ENCODE data around the gene GPC6.
"Not testable (repeated sequence)": the region's sequence is repeated elsewhere in the genome, so short reads cannot be mapped to it uniquely, and the experiment has no call there.

GPC6 gene

GRCh38 chr13:93226623-93227279, at the start of gene GPC6:
Gene GPC6, plus strand, starts transcription at chr13:93226807.
- DNase-seq (ENCODE audit: low read depth in 1 of 2, low spot score in 1 of 2), result no peak

DNA sequence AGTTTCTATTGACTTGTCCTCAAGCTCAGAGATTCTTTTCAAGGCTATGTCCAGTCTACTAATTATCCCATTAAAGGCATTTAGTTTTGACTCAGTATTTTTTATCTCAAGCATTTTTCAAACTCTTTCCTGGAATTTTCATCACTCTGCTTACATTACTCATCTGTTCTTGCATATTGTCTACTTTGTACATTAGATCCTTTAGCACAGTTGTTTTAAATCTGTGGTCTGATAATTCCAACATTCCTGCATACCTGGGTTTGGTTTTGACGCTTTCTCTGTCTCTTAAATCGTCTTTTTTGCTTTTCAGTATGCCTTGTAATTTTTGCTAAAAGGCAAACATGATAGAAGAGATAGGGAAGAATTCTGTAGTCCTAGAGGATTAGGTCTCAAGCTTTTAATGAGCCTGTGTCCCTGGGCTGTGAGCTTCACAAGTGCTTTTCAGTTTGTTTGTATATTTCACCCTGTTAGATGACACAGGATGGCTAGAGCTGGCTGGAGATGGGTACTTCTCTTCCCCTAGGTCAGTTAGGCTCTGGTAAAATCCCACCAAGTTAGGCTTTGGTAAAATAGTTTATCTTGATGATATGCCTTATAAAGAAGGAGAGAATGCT, 46.1 kb upstream of the GPC6 start:
- DNase-seq (ENCODE audit: low read depth in 1 of 2, low spot score in 1 of 2), result no peak

DNA sequence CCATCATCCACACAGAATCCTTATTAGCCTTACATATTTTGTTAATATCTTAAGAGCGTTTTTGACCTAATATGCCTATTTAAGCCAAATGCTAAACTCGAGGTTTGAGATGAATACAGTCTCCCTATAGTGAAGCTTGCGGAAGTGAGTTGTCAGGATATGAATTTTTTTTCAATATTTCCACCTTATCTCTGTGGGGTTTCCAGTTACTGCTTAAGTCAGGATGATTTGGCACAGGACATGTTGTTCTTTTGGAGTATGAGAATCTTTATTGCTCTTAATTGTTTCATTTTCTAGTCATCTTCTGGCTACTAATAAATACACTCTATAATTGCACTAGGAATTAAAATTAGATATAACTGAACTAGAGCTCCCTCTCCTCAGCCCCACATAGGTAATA, 44.2 kb upstream of the GPC6 start:
- DNase-seq (ENCODE audit: low read depth in 1 of 2, low spot score in 1 of 2), result no peak

- no peak for DNase-seq (ENCODE audit: low read depth in 1 of 2, low spot score in 1 of 2)
Observed at GRCh38 chr13:93183302-93183701, 43.3 kb upstream of the GPC6 start.

DNA sequence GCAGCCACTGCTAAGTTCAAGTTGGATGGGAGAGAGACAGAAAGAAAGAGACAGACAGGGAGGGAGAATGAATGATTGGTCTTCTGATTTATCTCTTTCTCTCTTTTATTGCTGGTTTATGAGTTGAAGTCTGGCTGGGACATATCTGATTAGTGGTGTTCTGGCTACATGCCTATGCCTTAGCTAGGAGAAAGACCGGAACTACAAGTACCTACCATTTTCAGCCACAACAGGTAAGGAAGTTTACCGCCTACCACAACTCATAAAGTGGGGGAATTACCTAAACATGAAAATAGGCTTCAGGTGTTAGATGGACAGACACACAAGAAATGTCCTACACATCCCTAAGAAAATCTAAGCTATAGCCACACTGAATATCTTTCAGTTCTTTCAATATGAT, 36.6 kb upstream of the GPC6 start:
- no peak for DNase-seq (ENCODE audit: low read depth in 1 of 2, low spot score in 1 of 2)

- DNase-seq (ENCODE audit: low read depth in 1 of 2, low spot score in 1 of 2), result no peak
Observed at GRCh38 chr13:93193682-93194081, 32.9 kb upstream of the GPC6 start.

DNA sequence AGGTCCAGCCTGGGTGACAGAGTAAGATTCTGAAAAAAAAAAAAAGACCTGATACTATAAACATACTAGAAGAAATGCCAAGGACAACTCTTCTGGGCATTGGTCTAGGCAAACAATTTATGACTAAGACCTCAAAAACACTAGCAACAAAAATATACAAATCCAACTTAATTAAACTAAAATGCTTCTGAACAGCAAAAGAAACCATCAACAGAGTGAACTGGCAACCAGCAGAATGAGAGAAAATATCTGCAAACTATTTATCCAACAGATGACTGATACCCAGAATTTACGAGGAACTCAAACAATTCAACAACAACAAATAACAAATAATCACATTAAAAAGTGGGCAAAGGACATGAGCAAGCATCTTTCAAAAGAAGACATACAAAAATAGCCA, 26.8 kb upstream of the GPC6 start:
- no peak for DNase-seq (ENCODE audit: low read depth in 1 of 2, low spot score in 1 of 2)

GRCh38 chr13:93200626-93201025, 26.0 kb upstream of the GPC6 start:
- no peak for DNase-seq (ENCODE audit: low read depth in 1 of 2, low spot score in 1 of 2)

- DNase-seq (ENCODE audit: low read depth in 1 of 2, low spot score in 1 of 2), result no peak
Observed at GRCh38 chr13:93201992-93202558, 24.5 kb upstream of the GPC6 start.

- DNase-seq (ENCODE audit: low read depth in 1 of 2, low spot score in 1 of 2), result not testable (repeated sequence)
Observed at GRCh38 chr13:93206778-93207392, 19.7 kb upstream of the GPC6 start.

DNA sequence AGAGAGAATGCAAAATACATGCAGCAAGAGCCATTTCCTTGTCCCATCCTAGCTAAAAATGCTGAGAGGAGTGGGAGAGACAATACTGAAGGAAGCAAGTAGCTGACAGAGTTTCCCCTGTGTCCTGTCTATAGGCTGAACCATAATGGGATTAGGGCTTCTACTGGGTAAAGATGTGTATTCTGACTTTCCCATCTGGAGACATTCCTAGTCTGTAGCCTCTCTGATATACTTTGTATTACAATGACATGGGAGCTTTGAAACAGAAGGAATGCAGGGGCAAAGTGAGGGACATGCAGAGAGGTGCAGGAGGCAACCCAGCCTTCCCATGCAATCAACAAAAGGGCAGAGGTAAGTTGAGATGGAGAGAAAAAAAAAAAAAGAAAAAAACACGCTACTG, 10.5 kb upstream of the GPC6 start:
- no peak for DNase-seq (ENCODE audit: low read depth in 1 of 2, low spot score in 1 of 2)

GRCh38 chr13:93217721-93218261, 8.8 kb upstream of the GPC6 start:
- no peak for DNase-seq (ENCODE audit: low read depth in 1 of 2, low spot score in 1 of 2)

DNA sequence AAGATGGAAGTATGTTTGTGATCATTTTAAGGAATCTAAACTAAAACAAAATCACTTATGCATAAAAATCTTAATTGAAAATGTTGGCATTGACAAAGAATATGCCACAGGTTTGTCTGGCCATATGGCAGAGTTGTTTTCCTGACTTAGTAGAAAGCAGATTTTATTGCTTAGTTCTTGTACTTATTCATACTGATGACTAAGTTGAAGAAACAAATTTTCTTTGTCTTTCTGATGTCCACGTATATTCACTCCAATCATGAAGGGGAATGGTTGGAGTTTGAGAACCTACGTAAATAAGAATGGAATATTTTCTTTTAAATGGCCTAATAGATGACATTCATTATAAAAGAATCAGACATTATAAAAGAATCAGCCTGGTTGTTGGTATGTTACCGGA, 8.0 kb upstream of the GPC6 start:
- DNase-seq (ENCODE audit: low read depth in 1 of 2, low spot score in 1 of 2), result no peak

DNA sequence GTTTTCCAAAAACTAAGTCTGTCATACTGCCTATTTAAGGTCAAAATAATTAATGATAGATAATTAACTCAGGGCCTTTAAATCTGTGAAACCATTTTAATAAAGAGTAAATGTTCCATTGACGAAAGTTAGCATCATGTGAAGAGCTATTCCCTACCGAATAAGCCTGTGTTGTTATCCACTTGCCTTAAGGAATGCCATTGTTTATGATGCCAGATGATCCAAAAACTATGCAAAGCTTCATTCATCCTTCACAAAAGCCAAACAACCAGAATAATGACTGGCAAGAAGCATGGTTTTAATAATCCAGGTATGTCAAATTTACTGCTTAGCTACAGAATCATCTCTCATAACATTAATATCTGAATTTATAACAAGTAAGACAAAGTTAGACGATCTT, 6.5 kb upstream of the GPC6 start:
- no peak for DNase-seq (ENCODE audit: low read depth in 1 of 2, low spot score in 1 of 2)

DNA sequence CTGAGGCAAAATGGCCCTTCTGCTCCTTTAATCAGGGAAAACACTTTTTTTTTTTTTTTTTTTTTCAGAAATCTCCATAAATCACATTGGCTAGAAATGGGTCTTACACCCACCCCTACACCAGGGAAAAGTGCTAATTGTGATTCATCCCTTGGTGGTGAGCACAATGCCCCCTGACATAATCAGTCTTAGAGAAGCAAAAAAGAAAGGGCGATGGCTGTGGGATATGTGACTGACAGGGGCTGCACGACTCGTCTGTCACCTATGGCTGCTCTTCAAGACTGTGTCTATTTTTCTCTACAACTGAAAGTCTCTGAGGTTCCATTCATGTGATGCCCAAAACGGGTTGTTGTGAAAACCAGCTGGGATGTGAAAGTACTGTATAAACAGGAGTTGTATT, 3.6 kb upstream of the GPC6 start:
- no peak for DNase-seq (ENCODE audit: low read depth in 1 of 2, low spot score in 1 of 2)

GRCh38 chr13:93224535-93224934, 2.1 kb upstream of the GPC6 start:
- no peak for DNase-seq (ENCODE audit: low read depth in 1 of 2, low spot score in 1 of 2)

DNA sequence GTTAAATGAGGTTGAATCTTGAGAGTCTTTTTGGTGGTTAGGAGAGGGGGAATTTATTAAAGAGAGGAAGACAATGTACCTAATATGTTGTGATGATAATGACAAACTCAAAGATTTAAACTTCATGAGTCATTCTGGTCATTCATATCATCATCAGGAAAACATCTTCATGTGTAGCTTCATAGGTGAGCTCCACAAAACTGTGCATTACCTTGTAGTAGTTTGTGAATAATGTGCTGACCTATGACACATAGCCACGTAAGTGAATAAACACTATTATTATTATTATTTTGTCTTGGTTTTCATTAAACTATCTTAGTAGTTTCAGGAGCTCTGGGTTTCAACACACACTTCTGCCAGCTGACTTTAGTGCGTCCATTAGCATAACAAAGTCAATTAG, 997 bp upstream of the GPC6 start:
- no peak for DNase-seq (ENCODE audit: low read depth in 1 of 2, low spot score in 1 of 2)

GRCh38 chr13:93226065-93226622, 463 bp upstream of the GPC6 start:
- no peak for DNase-seq (ENCODE audit: low read depth in 1 of 2, low spot score in 1 of 2)

DNA sequence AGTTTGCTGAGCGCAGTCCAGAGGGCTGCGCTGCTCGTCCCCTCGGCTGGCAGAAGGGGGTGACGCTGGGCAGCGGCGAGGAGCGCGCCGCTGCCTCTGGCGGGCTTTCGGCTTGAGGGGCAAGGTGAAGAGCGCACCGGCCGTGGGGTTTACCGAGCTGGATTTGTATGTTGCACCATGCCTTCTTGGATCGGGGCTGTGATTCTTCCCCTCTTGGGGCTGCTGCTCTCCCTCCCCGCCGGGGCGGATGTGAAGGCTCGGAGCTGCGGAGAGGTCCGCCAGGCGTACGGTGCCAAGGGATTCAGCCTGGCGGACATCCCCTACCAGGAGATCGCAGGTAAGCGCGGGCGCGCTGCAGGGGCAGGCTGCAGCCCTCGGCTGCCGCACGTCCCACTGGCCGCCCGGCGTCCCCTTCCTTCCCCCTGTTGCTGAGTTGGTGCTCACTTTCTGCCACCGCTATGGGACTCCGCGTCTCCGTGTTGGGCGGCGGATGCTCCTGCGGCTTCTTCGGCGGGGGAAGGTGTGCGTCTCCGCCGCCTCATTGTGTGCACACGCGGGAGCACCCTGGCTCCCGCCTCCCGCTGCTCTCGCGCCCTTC, 772 bp downstream of the GPC6 start:
- no peak for DNase-seq (ENCODE audit: low read depth in 1 of 2, low spot score in 1 of 2)

- no peak for DNase-seq (ENCODE audit: low read depth in 1 of 2, low spot score in 1 of 2)
Observed at GRCh38 chr13:93227878-93228642, 1.5 kb downstream of the GPC6 start.

DNA sequence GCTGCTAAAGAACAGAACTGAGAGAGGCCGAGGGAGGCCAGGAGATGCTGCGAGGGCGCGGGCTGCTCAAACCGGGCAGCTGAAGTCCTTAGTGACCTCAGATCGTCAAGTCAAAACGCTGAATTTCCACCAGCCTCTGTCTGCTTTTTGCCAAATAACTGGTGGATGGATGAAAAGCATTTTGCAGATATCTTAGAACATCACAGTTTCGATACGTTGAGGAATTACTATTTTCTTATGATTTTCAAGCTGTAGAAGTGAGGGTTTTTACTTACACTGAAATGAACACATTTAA, 2.0 kb downstream of the GPC6 start:
- no peak for DNase-seq (ENCODE audit: low read depth in 1 of 2, low spot score in 1 of 2)
